ENCODE data around the gene MTX1.

The MTX1 gene

DNA sequence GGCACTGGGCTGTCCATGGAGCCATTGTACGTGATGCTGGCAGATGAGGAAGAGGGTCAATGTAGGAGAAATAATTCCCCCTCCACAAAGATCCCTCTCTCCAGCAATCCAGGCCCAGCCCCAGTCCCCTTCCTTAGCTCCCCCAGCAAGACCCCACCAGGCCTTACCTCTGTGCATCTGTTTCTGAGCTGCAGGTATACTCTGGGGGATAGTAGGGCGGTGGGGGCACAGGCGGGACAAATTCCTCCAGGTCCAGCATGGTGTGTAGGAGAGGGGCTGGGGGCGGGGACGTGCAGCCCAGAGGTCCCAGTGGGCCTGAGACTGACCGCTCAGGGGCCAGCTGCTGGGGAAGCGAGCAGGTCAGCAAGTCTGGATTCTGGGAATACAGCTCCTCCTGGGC, 43.1 kb downstream of the MTX1 start:
- H3K4me3 ChIP-seq (ENCODE audit: low read length) = no peak overlapping the region

DNA sequence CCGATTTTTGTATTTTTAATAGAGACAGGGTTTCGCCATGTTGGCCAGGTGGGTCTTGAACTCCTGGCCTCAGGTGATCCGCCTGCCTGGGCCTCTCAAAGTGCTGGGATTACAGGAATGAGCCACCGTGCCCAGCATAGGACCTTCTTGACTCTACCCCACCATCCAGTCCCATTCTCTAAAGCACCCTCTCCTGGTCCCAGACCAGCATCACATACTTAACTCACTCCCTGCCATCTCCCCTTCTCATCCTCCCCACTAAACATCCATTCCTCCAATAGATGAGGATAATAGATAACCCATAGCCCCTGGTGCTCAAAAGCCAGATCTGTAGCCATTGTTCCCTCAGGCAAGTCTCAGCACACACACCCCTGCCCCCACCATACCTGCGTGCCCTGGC, 44.7 kb downstream of the MTX1 start:
- peak overlapping the region; percentile 80 for H3K4me3 ChIP-seq (ENCODE audit: low read length)
- TF ChIP-seq, protein P1, sequence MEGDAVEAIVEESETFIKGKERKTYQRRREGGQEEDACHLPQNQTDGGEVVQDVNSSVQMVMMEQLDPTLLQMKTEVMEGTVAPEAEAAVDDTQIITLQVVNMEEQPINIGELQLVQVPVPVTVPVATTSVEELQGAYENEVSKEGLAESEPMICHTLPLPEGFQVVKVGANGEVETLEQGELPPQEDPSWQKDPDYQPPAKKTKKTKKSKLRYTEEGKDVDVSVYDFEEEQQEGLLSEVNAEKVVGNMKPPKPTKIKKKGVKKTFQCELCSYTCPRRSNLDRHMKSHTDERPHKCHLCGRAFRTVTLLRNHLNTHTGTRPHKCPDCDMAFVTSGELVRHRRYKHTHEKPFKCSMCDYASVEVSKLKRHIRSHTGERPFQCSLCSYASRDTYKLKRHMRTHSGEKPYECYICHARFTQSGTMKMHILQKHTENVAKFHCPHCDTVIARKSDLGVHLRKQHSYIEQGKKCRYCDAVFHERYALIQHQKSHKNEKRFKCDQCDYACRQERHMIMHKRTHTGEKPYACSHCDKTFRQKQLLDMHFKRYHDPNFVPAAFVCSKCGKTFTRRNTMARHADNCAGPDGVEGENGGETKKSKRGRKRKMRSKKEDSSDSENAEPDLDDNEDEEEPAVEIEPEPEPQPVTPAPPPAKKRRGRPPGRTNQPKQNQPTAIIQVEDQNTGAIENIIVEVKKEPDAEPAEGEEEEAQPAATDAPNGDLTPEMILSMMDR (conservative IDR thresholded peaks at IDR 0.05; ENCODE audit: low read length) = no peak
- DNase-seq (ENCODE audit: low read depth) = no peak

More for the DNA sequence above, 43.1 kb downstream of the MTX1 start:
- TF ChIP-seq, protein P1 (conservative IDR thresholded peaks at IDR 0.05; ENCODE audit: low read length) = no peak
- DNase-seq (ENCODE audit: low read depth) = no peak

DNA sequence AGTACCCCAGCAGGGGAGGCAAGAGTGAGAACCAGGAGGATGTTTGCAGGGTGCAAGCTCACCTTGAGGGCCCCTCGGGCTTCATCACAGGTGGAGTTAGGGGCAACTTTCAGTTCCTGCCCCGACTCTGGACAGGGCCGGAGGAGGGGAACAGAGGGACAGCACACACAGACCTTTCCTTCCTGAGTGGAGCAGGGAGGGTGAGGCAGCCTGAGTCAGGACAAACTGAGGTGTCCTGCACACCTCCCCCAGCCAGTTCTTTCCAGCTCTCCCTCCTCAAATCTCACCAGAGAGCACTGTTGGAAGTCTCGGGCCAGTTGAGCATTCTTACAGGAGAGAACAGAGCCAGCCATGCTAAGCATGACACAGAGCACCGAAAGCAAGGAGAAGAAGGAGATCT, 45.3 kb downstream of the MTX1 start:
- H3K4me3 ChIP-seq (ENCODE audit: low read length) = peak overlapping the region; percentile 80
- no peak for DNase-seq (ENCODE audit: low read depth)
- TF ChIP-seq, protein P1 (conservative IDR thresholded peaks at IDR 0.05; ENCODE audit: low read length) = no peak

DNA sequence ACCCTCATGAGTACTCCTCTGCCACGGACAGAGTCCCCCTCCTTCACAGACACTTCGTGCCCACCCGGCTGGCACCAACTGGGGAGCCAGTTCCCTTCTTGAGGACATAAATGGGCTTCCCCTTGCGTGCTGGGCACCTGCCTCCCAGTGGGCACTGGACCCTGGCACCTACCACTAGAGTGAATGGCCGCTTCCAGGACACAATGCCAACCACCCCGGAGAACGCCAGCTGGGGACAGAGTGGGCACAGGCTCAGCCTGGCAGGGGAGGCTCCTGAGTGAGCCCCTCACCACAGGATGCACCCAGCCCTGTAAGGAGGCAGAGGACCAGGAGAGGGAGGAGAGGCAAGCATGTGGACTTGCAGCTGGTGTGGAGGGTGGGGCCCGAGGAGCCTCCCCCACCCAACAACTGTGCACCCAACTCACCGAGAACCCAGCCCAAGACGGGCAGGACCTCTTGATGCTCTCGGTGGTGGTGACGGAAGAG, 45.8 kb downstream of the MTX1 start:
- TF ChIP-seq, protein P1 (conservative IDR thresholded peaks at IDR 0.05; ENCODE audit: low read length) = no peak
- no peak for DNase-seq (ENCODE audit: low read depth)
- peak overlapping the region; percentile 80 for H3K4me3 ChIP-seq (ENCODE audit: low read length)

DNA sequence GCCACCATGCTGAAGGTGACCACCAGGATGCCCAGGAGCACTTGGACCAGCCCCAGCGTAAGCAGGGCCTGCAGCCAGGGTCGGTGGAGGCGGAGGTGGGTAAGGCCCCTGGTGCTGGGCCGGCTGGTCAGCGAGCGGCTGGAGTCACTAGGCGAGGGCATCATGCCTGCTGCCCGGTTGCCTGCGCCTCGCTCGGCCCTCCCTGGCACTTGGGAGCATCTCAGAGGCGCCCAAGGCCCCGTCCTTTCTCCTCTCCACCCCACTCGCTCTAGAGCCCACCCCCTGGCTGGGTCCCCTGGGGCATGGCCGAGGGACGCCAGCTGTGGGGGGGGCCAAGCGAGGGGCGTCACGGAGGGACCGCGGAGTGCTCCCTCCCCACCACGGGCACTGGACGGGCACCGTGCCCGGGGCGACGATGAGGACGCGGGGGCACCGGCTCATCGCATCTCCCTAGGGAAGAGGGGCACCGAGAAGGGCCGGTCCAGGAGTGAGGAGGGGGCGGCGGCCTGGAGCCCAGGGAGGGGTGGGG, 46.3 kb downstream of the MTX1 start:
- TF ChIP-seq, protein P1 (conservative IDR thresholded peaks at IDR 0.05; ENCODE audit: low read length) = no peak
- DNase-seq (ENCODE audit: low read depth) = no peak
- peak overlapping the region; percentile 80 for H3K4me3 ChIP-seq (ENCODE audit: low read length)

DNA sequence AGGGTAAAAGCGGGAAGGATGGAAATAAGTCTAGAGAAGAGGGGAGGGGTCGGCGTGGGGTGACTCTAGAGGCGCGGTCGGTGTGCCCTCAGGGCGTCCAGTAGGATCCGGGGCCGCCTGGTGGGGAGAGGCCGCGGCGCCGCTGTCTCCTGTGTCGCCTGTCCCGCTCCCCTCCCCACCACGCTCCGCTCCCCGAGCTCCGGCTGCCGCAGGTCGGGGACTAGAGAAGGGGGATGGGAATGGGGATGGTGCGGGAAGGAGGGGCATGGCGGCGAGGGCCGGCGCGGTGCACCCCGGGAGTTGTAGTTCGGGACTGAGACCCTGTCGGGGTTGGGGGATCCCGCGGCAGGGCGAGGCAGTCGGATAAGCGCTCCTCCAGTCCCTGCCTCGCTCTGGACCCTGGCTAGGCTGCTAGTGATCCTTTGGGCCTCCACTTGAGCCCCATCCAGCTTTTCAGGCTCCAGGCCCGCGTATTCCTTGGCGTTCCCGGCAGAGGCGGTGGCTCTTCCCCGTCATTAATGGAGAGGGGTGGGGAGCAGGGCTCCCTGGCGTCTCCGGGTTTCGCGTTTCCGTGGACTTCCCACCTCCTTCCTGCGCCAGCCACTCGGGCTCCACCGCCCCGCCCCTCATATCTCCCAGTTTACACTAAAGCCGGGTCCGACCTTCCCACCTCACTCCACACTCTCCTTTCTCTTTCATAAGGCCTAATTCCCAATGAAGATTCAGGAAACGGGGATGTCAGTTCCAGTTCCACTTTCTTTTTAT, 46.9 kb downstream of the MTX1 start, which contains the start of gene ENTREP3:
TSS of gene ENTREP3 (minus strand) at position 241 of the 765 bp plus-strand sequence. CDS start 606 bp downstream, outside the sequence.
- DNase-seq (ENCODE audit: low read depth) = peak; percentile 75
- H3K4me3 ChIP-seq (ENCODE audit: low read length) = peak within 1 kb of the TSS; percentile 80
- TF ChIP-seq, protein P1 (conservative IDR thresholded peaks at IDR 0.05; ENCODE audit: low read length) = no peak

Data from AG10803 (cell line).